HepG2 (cell line): ENCODE measurements around the gene NECTIN2. TPM values are rescaled to one million over a fixed set of nuclear protein-coding genes. Genes with fewer than 3 reads are reported as not detected.
A peak's percentile ranks its signal among the peaks of the same experiment; 100 is the strongest.

Experiments
- ATAC-seq: fragments of 200-7000 bp; cut with Tn5 transposase; 3 replicates; pipeline ENCODE4 v1.9.1; 2020; ENCODE audit warnings: mild to moderate bottlenecking, moderate library complexity
- BruUV-seq: library from RNA; stranded (reverse); fragments of 400-500 nt; replicated peaks from 2 replicates; lab custom pipeline; 2021; lab: Mats Ljungman, UMichigan
- CTCF ChIA-PET: fragments of 300-600 bp; formaldehyde crosslinking; extraction: SDS; loops from one replicate; lab custom pipeline; 2021; ENCODE audit warnings: low total read pairs, inconsistent platforms, low intra/inter-chr PET ratio; lab: Yijun Ruan, JAX
- POLR2A ChIA-PET: fragments of 350-600 bp; sonication (Branson Sonifier 250); formaldehyde crosslinking; loops from one replicate; lab custom pipeline; 2020; ENCODE audit warnings: antibody characterized with exemption, inconsistent platforms; lab: Yijun Ruan, JAX
- DNase-seq: peaks from one replicate; pipeline ENCODE4 v3.0.0-alpha.2; 2015; ENCODE audit warnings: low spot score
- FAIRE-seq: peaks from 3 replicates; lab custom pipeline; 2011; peaks lifted over from hg19 to GRCh38; lab: Jason Lieb, UNC
- H2AFZ ChIP-seq: one replicate; pipeline ENCODE4 v1.6.1; 2011; ENCODE audit warnings: low read length, inconsistent platforms
- H3K27ac ChIP-seq: fragments of 300-600 bp; 3 replicates; pipeline ENCODE4 v1.8.0; 2011; ENCODE audit warnings: mixed run types, mild to moderate bottlenecking, mixed read lengths, low read length, inconsistent platforms; ENCODE audit not compliant: insufficient read depth; ENCODE audit errors: extremely low read length
- H3K27me3 ChIP-seq, 2 experiments: fragments of 200-600 bp in 1 of 2; 2 replicates in 1 of 2; 3 replicates in 1 of 2; pipeline versions ENCODE4 v1.6.0 to v1.8.0; 2011; ENCODE audit warnings: low read length in 2 of 2, mild to moderate bottlenecking in 2 of 2, moderate library complexity in 2 of 2, inconsistent platforms in 1 of 2; ENCODE audit not compliant: insufficient read depth in 2 of 2, control insufficient read depth in 1 of 2
- H3K36me3 ChIP-seq, 2 experiments: fragments of 200-600 bp in 1 of 2; replicated peaks in 1 of 2; 2 replicates in 1 of 2; 3 replicates in 1 of 2; pipeline versions ENCODE4 v1.5.1 to v1.8.0; 2011; ENCODE audit warnings: low read length in 2 of 2, inconsistent platforms in 1 of 2; ENCODE audit not compliant: insufficient read depth in 2 of 2, control insufficient read depth in 1 of 2
- H3K4me1 ChIP-seq: 2 replicates; pipeline ENCODE4 v1.5.1; 2012; ENCODE audit warnings: low read length, inconsistent platforms; ENCODE audit not compliant: insufficient read depth
- H3K4me2 ChIP-seq: 2 replicates; pipeline ENCODE4 v1.6.0; 2011; ENCODE audit warnings: low read depth, low read length, inconsistent platforms
- H3K4me3 ChIP-seq, 3 experiments: fragments of 200-600 bp in 1 of 3; sonication (generic), shearing (Covaris generic) in 1 of 3; replicated peaks in 1 of 3; 2 replicates each; pipeline ENCODE4 v1.5.1; 2011 to 2016; ENCODE audit warnings: low read length in 3 of 3, inconsistent platforms in 2 of 3, low read depth in 2 of 3, mild to moderate bottlenecking in 2 of 3, control low read depth in 1 of 3, mixed read lengths in 1 of 3; ENCODE audit not compliant: insufficient read depth in 1 of 3
- H3K79me2 ChIP-seq: one replicate; pipeline ENCODE4 v1.6.1; 2011; ENCODE audit warnings: low read length, inconsistent platforms; ENCODE audit not compliant: insufficient read depth
- H3K9ac ChIP-seq: 2 replicates; pipeline ENCODE4 v1.6.0; 2011; ENCODE audit warnings: mild to moderate bottlenecking, low read depth, low read length, inconsistent platforms; ENCODE audit not compliant: insufficient read depth
- H3K9me3 ChIP-seq: 2 replicates; pipeline ENCODE4 v1.5.1; 2012; ENCODE audit warnings: mild to moderate bottlenecking, low read length
- H4K20me1 ChIP-seq: 2 replicates; pipeline ENCODE4 v1.6.0; 2011; ENCODE audit warnings: inconsistent platforms, mild to moderate bottlenecking, low read length, moderate library complexity; ENCODE audit not compliant: insufficient read depth
- AHDC1 ChIP-seq: sonication (generic); formaldehyde crosslinking; IDR thresholded peaks from 2 replicates; pipeline ENCODE4 v1.5.1; 2020; ENCODE audit warnings: mild to moderate bottlenecking, missing genetic modification reagents, borderline replicate concordance
- CSRNP1 ChIP-seq: sonication (generic); formaldehyde crosslinking; IDR thresholded peaks from 2 replicates; pipeline ENCODE4 v1.8.1; 2023; ENCODE audit warnings: mild to moderate bottlenecking, missing genetic modification reagents
- MIER2 ChIP-seq: IDR thresholded peaks from 2 replicates; pipeline ENCODE4 v1.6.1; 2016; ENCODE audit warnings: missing biosample characterization, missing genetic modification reagents
- RARG ChIP-seq: sonication (generic); formaldehyde crosslinking; IDR thresholded peaks from 2 replicates; pipeline ENCODE4 v1.4.0; 2020; ENCODE audit warnings: low read depth, mild to moderate bottlenecking, missing genetic modification reagents
- REPIN1 ChIP-seq: sonication (generic); formaldehyde crosslinking; IDR thresholded peaks from 2 replicates; pipeline ENCODE4 v1.8.0; 2022; ENCODE audit warnings: missing genetic modification reagents, low read depth, mild to moderate bottlenecking, borderline replicate concordance
- SNAI1 ChIP-seq: sonication (generic); formaldehyde crosslinking; IDR thresholded peaks from 2 replicates; pipeline ENCODE4 v1.5.0; 2020; ENCODE audit warnings: mild to moderate bottlenecking, missing genetic modification reagents, borderline replicate concordance
- SOX13 ChIP-seq, 3 experiments: fragments of 450-650 bp in 1 of 3; sonication (generic) in 1 of 3; formaldehyde crosslinking in 1 of 3; IDR thresholded peaks in 2 of 3; conservative IDR thresholded peaks in 1 of 3; 2 replicates each; pipeline versions ENCODE4 v1.5.0 to v1.6.1; 2016 to 2020; ENCODE audit warnings: antibody characterized with exemption in 1 of 3, mild to moderate bottlenecking in 1 of 3, missing compliant biosample characterization in 1 of 3, missing genetic modification reagents in 1 of 3, moderate library complexity in 1 of 3
- TCF7 ChIP-seq: sonication (generic); IDR thresholded peaks from 2 replicates; pipeline ENCODE4 v1.6.1; 2016; ENCODE audit warnings: antibody characterized with exemption, low read depth
- ZNF619 ChIP-seq: sonication (generic); formaldehyde crosslinking; IDR thresholded peaks from 2 replicates; pipeline ENCODE4 v1.4.0; 2020; ENCODE audit warnings: mild to moderate bottlenecking, missing genetic modification reagents
- WGBS: methylation state at CpG from one replicate; pipeline ENCODE4 v1.1.6; 2017; ENCODE audit warnings: low lambda C conversion rate; 5-methylcytosine and 5-hydroxymethylcytosine counted together
- in situ Hi-C: cut with HindIII; loops from 2 replicates; pipeline ENCODE4 v1.10.0; 2017; ENCODE audit warnings: low pct_unique_long_range_greater_than_20kb; ENCODE audit not compliant: extremely low pct_ligation_motif_present
- intact Hi-C: fragments of 100-400 bp; cut with micrococcal nuclease; formaldehyde crosslinking; loops from one replicate; pipeline ENCODE4 v1.10.0; 2022; ENCODE audit not compliant: unreplicated experiment
- polyA plus RNA-seq, 8 experiments: library from polyadenylated mRNA; depleted of rRNA in 3 of 8; stranded (reverse) in 7 of 8; unstranded in 1 of 8; fragments of >200 nt; fragmentation: Illumina TruSeq in 4 of 8; extraction: Trizol in 4 of 8; gene quantifications; 2 replicates each; pipeline versions ENCODE4 v1.2.1 to v1.2.3, GENCODE V29; 2011 to 2016; ENCODE audit warnings: low read depth in 4 of 8, missing spikeins in 1 of 8, mixed read lengths in 1 of 8; ENCODE audit not compliant: insufficient read depth in 1 of 8
- total RNA-seq, 5 experiments: library from RNA; depleted of rRNA; stranded (reverse); fragments of >200 nt; fragmentation: Illumina TruSeq; extraction: Trizol; gene quantifications; 2 replicates each; pipeline ENCODE4 v1.2.3, GENCODE V29; 2016; ENCODE audit warnings: low read depth in 1 of 5
- TF ChIP-seq, protein P1 (sequence below): sonication (generic); formaldehyde crosslinking; IDR thresholded peaks from 2 replicates; pipeline ENCODE4 v1.5.0; 2020; ENCODE audit warnings: missing genetic modification reagents

NECTIN2 gene
- total and polyA plus RNA-seq, 2 of the 13 experiments (the other 11 are each of a cell fraction or from before 2014, with no cell fraction given), result 75.4 to 114 TPM

GRCh38 chr19:44924243-44924725 lies 78.2 kb downstream of the NECTIN2 start (continued):
- TF ChIP-seq, protein P1, sequence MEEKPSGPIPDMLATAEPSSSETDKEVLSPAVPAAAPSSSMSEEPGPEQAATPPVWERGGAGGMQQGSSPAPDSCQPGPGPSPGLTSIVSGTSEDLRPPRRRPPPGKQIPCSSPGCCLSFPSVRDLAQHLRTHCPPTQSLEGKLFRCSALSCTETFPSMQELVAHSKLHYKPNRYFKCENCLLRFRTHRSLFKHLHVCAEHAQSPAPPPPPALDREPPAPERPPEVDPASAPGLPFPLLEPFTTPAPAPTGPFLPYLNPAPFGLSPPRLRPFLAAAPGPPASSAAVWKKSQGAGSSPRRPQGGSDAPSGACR (CRISPR knock-in tag), result peak; percentile 92

- Histone ChIP-seq H3K36me3 (no peaks in the 10 kb centered on the region), H3K27me3 (no peaks in the 10 kb centered on the region), H4K20me1 (no peaks in the 10 kb centered on the region), H3K79me2 (peaks cover 4% of the 10 kb centered on the region), H3K9ac (peak overlapping the region; percentile 75), H2AFZ (no peak overlapping the region), H3K4me2 (peak overlapping the region; percentile 90), H3K27ac (peak overlapping the region; percentile 96), H3K9me3 (no peaks in the 10 kb centered on the region), H3K4me3 (peak overlapping the region in 1 of 3 experiments; percentile 50; a peak in 2 of 6 replicates), H3K4me1 (peaks cover 93% of the 10 kb centered on the region)
- ATAC-seq (peak; percentile 64), FAIRE-seq (peak; percentile 97), DNase-seq (peak; percentile 95)
- BruUV-seq, result no TSS peak
- ChIA-PET POLR2A (interaction anchor here (0.8 to 5.7 kb wide), 8 partner anchors 10 to 312 kb away, joined by 3 to 317 read pairs (median 32); partner anchors contain the start of genes APOC1, APOC2, APOE and CLPTM1), CTCF (interaction anchor here (1.7 kb wide), 1 partner anchor 22 kb away, joined by 3 read pairs; no protein-coding TSS in a partner anchor)
- intact Hi-C loops (no loop called here), in situ Hi-C loops (no loop called here)
- WGBS, result 13% methylated on average over 6 of the region's 8 CpGs
- TF ChIP-seq MIER2, result peak; percentile 77; the same call in 1 of the 2 replicates
- peak; percentile 95 for TF ChIP-seq CSRNP1 (CRISPR knock-in tag)
- TF ChIP-seq SOX13 (IDR thresholded peaks at IDR 0.05), result peak; percentile 73
- TF ChIP-seq SOX13 (CRISPR knock-in tag; conservative IDR thresholded peaks at IDR 0.05 in 1 of 2, IDR thresholded peaks at IDR 0.05 in 1 of 2), result peak in 1 of 2 experiments; percentile 95; a peak in 2 of 4 replicates
- peak; percentile 61; the same call in 1 of the 2 replicates for TF ChIP-seq AHDC1 (CRISPR knock-in tag)
- peak; percentile 62; the same call in 1 of the 2 replicates for TF ChIP-seq SNAI1
- TF ChIP-seq RARG (CRISPR knock-in tag), result no peak
- peak; percentile 92 for TF ChIP-seq REPIN1 (CRISPR knock-in tag)
- TF ChIP-seq TCF7, result peak; percentile 67
- 0 out of 2 replicates have a peak, but pooled peaks have one; percentile 61 for TF ChIP-seq ZNF619 (CRISPR knock-in tag)
Measured at GRCh38 chr19:44925114-44925891, 79.2 kb downstream of the NECTIN2 start.
